ENCODE measurements around the gene SRD5A3. TPM values are rescaled to one million over a fixed set of nuclear protein-coding genes. Genes with fewer than 3 reads are reported as not detected.

SRD5A3 gene
- total and polyA plus RNA-seq, 7 experiments from 2014 or later: 1.9 to 10.6 (median 5.0) TPM

GRCh38 chr4:55365345-55365728 lies 19.3 kb downstream of the SRD5A3 start:
- Histone ChIP-seq H3K27ac (ENCODE audit: low read depth, low read length) (no peak overlapping the region), H3K9me3 (ENCODE audit: control insufficient read depth in 2 of 3, low read length in 3 of 3) (no peaks in the 10 kb centered on the region), H3K4me1 (ENCODE audit: control insufficient read depth in 2 of 2, insufficient read depth in 2 of 2, low read length in 2 of 2) (no peaks in the 10 kb centered on the region), H3K4me3 (ENCODE audit: low read length) (no peak overlapping the region), H3K27me3 (ENCODE audit: control insufficient read depth in 2 of 2, insufficient read depth in 2 of 2, low read length in 2 of 2) (no peaks in the 10 kb centered on the region), H3K36me3 (ENCODE audit: control insufficient read depth in 2 of 3, insufficient read depth in 3 of 3, low read length in 3 of 3) (no peaks in the 10 kb centered on the region)
- intact Hi-C loops (cut with micrococcal nuclease): no loop called here
- peaks cover 0 to 2% (median 0%) of the 10 kb centered on the region in 7 donors for H3K4me1 Mint-ChIP-seq
- CTCF ChIA-PET: interaction anchor here (1.1 kb wide), 1 partner anchor 15 kb away, joined by 3 read pairs; no protein-coding TSS in a partner anchor
- H3K36me3 Mint-ChIP-seq: peaks cover 0 to 17% (median 5%) of the 10 kb centered on the region in 5 donors
- H3K27me3 Mint-ChIP-seq: no peaks in the 10 kb centered on the region
- no peaks in the 10 kb centered on the region for H3K9me3 Mint-ChIP-seq
- POLR2A ChIA-PET: no interaction called here
- no peak overlapping the region for H3K27ac Mint-ChIP-seq
- ATAC-seq (no peak), DNase-seq (no peak)
- H3K4me3 Mint-ChIP-seq: no peak overlapping the region

GRCh38 chr4:55366621-55367020 lies 20.6 kb downstream of the SRD5A3 start:
- POLR2A ChIA-PET: no interaction called here
- intact Hi-C loops (cut with micrococcal nuclease): no loop called here
- no peak for ATAC-seq

GRCh38 chr4:55367084-55367722 lies 21.2 kb downstream of the SRD5A3 start:
- ChIA-PET POLR2A (no interaction called here), CTCF (interaction anchor here (0.6 kb wide), 1 partner anchor 354 kb away, joined by 3 read pairs; no protein-coding TSS in a partner anchor)
- Mint-ChIP-seq H3K27me3 (no peaks in the 10 kb centered on the region), H3K27ac (peak overlapping the region in 2 of 9 donors; percentile 8 to 21), H3K9me3 (no peaks in the 10 kb centered on the region), H3K36me3 (peaks cover 0 to 19% (median 5%) of the 10 kb centered on the region in 5 donors), H3K4me3 (no peak overlapping the region), H3K4me1 (no peaks in the 10 kb centered on the region)
- DNase-seq (no peak), ATAC-seq (no peak)
- H3K4me1 ChIP-seq (ENCODE audit: control insufficient read depth in 2 of 2, insufficient read depth in 2 of 2, low read length in 2 of 2): no peaks in the 10 kb centered on the region
- H3K27ac ChIP-seq (ENCODE audit: low read depth, low read length): no peak overlapping the region
- no peaks in the 10 kb centered on the region for H3K27me3 ChIP-seq (ENCODE audit: control insufficient read depth in 2 of 2, insufficient read depth in 2 of 2, low read length in 2 of 2)
- H3K36me3 ChIP-seq (ENCODE audit: control insufficient read depth in 2 of 3, insufficient read depth in 3 of 3, low read length in 3 of 3): no peaks in the 10 kb centered on the region
- H3K4me3 ChIP-seq (ENCODE audit: low read length): no peak overlapping the region
- intact Hi-C loops (cut with micrococcal nuclease): no loop called here
- no peaks in the 10 kb centered on the region for H3K9me3 ChIP-seq (ENCODE audit: control insufficient read depth in 2 of 3, low read length in 3 of 3)

More at GRCh38 chr4:55366621-55367020, 20.6 kb downstream of the SRD5A3 start:
- Mint-ChIP-seq H3K27ac (peak overlapping the region in 1 of 9 donors; percentile 21), H3K36me3 (peaks cover 0 to 19% (median 5%) of the 10 kb centered on the region in 5 donors), H3K9me3 (no peaks in the 10 kb centered on the region), H3K4me3 (no peak overlapping the region), H3K27me3 (no peaks in the 10 kb centered on the region), H3K4me1 (peaks cover 0 to 2% (median 0%) of the 10 kb centered on the region in 7 donors)
- Histone ChIP-seq H3K36me3 (ENCODE audit: control insufficient read depth in 2 of 3, insufficient read depth in 3 of 3, low read length in 3 of 3) (no peaks in the 10 kb centered on the region), H3K27ac (ENCODE audit: low read depth, low read length) (no peak overlapping the region), H3K4me3 (ENCODE audit: low read length) (no peak overlapping the region), H3K27me3 (ENCODE audit: control insufficient read depth in 2 of 2, insufficient read depth in 2 of 2, low read length in 2 of 2) (no peaks in the 10 kb centered on the region), H3K4me1 (ENCODE audit: control insufficient read depth in 2 of 2, insufficient read depth in 2 of 2, low read length in 2 of 2) (no peaks in the 10 kb centered on the region), H3K9me3 (ENCODE audit: control insufficient read depth in 2 of 3, low read length in 3 of 3) (no peaks in the 10 kb centered on the region)
- CTCF ChIA-PET: interaction anchor here (0.6 kb wide), 1 partner anchor 353 kb away, joined by 3 read pairs; no protein-coding TSS in a partner anchor
- no peak for DNase-seq

DNA sequence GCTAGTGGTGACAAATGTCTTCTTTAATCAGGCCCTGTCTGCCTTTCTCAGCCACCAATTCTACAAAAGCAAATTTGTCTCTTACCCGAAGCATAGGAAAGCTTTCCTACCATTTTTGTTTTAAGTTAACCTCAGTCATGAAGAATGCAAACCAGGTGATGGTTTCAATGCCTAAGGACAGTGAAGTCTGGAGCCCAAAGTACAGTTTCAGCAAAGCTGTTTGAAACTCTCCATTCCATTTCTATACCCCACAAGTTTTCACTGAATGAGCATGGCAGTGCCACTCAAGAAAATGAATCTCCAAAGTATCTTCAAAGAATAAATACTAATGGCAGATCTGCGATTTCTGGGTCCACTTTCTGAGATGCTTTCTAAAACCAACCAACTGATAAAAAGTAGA lies 23.9 kb downstream of the SRD5A3 start:
- no peaks in the 10 kb centered on the region for H3K27me3 ChIP-seq (ENCODE audit: control insufficient read depth in 2 of 2, insufficient read depth in 2 of 2, low read length in 2 of 2)
- CTCF ChIA-PET: no interaction called here

DNA sequence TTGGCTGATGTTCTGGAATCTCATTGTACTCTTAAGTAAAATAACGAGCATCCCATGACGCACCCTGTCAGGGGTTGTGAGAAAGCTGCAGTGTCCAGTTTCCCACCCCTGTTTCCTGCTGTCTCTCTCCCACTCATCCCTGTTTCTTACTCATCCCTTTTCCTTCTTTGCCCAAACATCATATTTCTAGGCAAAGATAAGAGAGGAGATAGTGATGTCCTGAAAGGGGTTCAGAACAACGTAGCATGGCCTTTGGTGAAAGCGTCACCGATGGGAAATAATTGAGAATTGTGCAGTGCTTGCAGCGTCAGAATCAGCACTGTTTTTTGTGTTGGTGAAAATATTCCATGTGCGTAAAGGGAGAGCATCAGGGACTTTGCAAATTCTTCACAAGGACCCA lies 26.2 kb downstream of the SRD5A3 start:
- no peaks in the 10 kb centered on the region for H3K4me1 ChIP-seq (ENCODE audit: control insufficient read depth in 2 of 2, insufficient read depth in 2 of 2, low read length in 2 of 2)
- H3K27me3 ChIP-seq (ENCODE audit: control insufficient read depth in 2 of 2, insufficient read depth in 2 of 2, low read length in 2 of 2): no peaks in the 10 kb centered on the region
- no peak overlapping the region for H3K27ac ChIP-seq (ENCODE audit: low read depth, low read length)
- no peak overlapping the region for H3K27ac Mint-ChIP-seq
- ChIA-PET CTCF (interaction anchor here (0.8 kb wide), 1 partner anchor 23 kb away, joined by 3 read pairs; no protein-coding TSS in a partner anchor), POLR2A (no interaction called here)
- H3K4me3 ChIP-seq (ENCODE audit: low read length): no peak overlapping the region
- no peaks in the 10 kb centered on the region for H3K4me1 Mint-ChIP-seq
- ATAC-seq (no peak), DNase-seq (no peak)
- H3K36me3 Mint-ChIP-seq: peaks cover 0 to 12% (median 5%) of the 10 kb centered on the region in 5 donors
- H3K36me3 ChIP-seq (ENCODE audit: control insufficient read depth in 2 of 3, insufficient read depth in 3 of 3, low read length in 3 of 3): no peaks in the 10 kb centered on the region
- no peak overlapping the region for H3K4me3 Mint-ChIP-seq
- H3K9me3 ChIP-seq (ENCODE audit: control insufficient read depth in 2 of 3, low read length in 3 of 3): no peaks in the 10 kb centered on the region
- intact Hi-C loops (cut with micrococcal nuclease): no loop called here
- H3K9me3 Mint-ChIP-seq: no peaks in the 10 kb centered on the region
- H3K27me3 Mint-ChIP-seq: no peaks in the 10 kb centered on the region

More for the DNA sequence above, 23.9 kb downstream of the SRD5A3 start:
- Mint-ChIP-seq H3K9me3 (no peaks in the 10 kb centered on the region), H3K27me3 (no peaks in the 10 kb centered on the region), H3K27ac (no peak overlapping the region), H3K4me3 (no peak overlapping the region), H3K4me1 (no peaks in the 10 kb centered on the region), H3K36me3 (peaks cover 0 to 15% (median 5%) of the 10 kb centered on the region in 5 donors)
- Histone ChIP-seq H3K4me1 (ENCODE audit: control insufficient read depth in 2 of 2, insufficient read depth in 2 of 2, low read length in 2 of 2) (no peaks in the 10 kb centered on the region), H3K9me3 (ENCODE audit: control insufficient read depth in 2 of 3, low read length in 3 of 3) (no peaks in the 10 kb centered on the region), H3K27ac (ENCODE audit: low read depth, low read length) (no peak overlapping the region), H3K36me3 (ENCODE audit: control insufficient read depth in 2 of 3, insufficient read depth in 3 of 3, low read length in 3 of 3) (no peaks in the 10 kb centered on the region), H3K4me3 (ENCODE audit: low read length) (no peak overlapping the region)
- POLR2A ChIA-PET: no interaction called here
- ATAC-seq (no peak), DNase-seq (no peak)
- intact Hi-C loops (cut with micrococcal nuclease): no loop called here

DNA sequence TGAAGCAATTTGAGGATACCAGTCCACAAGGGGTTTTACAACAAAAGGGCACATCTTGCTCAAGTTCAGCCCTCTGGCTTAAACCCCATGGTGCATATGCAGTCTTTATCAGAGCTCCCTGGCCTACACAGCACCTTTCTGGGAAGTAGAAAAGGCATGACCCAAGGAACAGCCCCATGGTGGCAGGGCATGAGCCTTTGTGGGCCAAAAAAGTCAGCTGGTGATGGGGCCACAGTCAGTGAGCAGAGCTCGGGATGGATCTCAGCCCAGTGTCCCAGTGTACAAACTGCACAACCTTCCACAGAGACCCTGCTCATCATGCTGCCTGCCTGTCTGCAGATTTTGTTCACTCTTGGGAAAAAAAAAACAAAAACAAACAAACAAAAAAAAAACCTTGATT lies 27.4 kb downstream of the SRD5A3 start:
- Mint-ChIP-seq H3K4me3 (no peak overlapping the region), H3K9me3 (no peaks in the 10 kb centered on the region), H3K36me3 (peaks cover 0 to 12% (median 5%) of the 10 kb centered on the region in 5 donors), H3K27me3 (no peaks in the 10 kb centered on the region), H3K4me1 (no peaks in the 10 kb centered on the region), H3K27ac (no peak overlapping the region)
- CTCF ChIA-PET: no interaction called here
- Histone ChIP-seq H3K9me3 (ENCODE audit: control insufficient read depth in 2 of 3, low read length in 3 of 3) (no peaks in the 10 kb centered on the region), H3K27ac (ENCODE audit: low read depth, low read length) (no peak overlapping the region), H3K36me3 (ENCODE audit: control insufficient read depth in 2 of 3, insufficient read depth in 3 of 3, low read length in 3 of 3) (no peaks in the 10 kb centered on the region), H3K4me3 (ENCODE audit: low read length) (no peak overlapping the region), H3K4me1 (ENCODE audit: control insufficient read depth in 2 of 2, insufficient read depth in 2 of 2, low read length in 2 of 2) (no peaks in the 10 kb centered on the region), H3K27me3 (ENCODE audit: control insufficient read depth in 2 of 2, insufficient read depth in 2 of 2, low read length in 2 of 2) (no peaks in the 10 kb centered on the region)
- intact Hi-C loops (cut with micrococcal nuclease): no loop called here
- ATAC-seq: no peak
- POLR2A ChIA-PET: no interaction called here
- DNase-seq: no peak

DNA sequence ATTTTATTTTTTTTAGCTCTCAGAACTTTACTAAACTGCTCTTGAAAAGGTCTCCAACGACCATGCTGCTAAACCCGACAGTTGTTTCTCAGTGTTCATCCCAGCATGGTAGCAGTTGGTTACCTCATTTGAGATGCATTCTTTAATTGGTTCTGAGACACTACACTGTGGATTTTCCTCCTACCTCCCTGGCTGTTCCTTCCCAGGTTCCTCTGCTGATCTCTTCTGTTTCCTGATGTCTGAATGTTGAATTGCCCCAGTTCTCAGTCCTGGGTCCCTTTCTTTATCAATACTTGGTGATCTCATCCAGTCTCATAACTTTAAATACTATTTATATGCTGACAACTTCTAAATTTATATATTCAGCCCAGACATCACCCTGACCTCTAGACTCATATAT lies 30.7 kb downstream of the SRD5A3 start:
- Mint-ChIP-seq H3K4me3 (no peak overlapping the region), H3K27ac (no peak overlapping the region), H3K9me3 (peaks cover 0 to 1% (median 0%) of the 10 kb centered on the region in 11 donors), H3K4me1 (no peaks in the 10 kb centered on the region), H3K27me3 (peaks cover 0 to 4% (median 0%) of the 10 kb centered on the region in 5 donors), H3K36me3 (no peaks in the 10 kb centered on the region)
- Histone ChIP-seq H3K27me3 (ENCODE audit: control insufficient read depth in 2 of 2, insufficient read depth in 2 of 2, low read length in 2 of 2) (no peaks in the 10 kb centered on the region), H3K4me1 (ENCODE audit: control insufficient read depth in 2 of 2, insufficient read depth in 2 of 2, low read length in 2 of 2) (no peaks in the 10 kb centered on the region), H3K4me3 (ENCODE audit: low read length) (no peak overlapping the region), H3K9me3 (ENCODE audit: control insufficient read depth in 2 of 3, low read length in 3 of 3) (no peaks in the 10 kb centered on the region), H3K27ac (ENCODE audit: low read depth, low read length) (no peak overlapping the region), H3K36me3 (ENCODE audit: control insufficient read depth in 2 of 3, insufficient read depth in 3 of 3, low read length in 3 of 3) (no peaks in the 10 kb centered on the region)
- CTCF ChIA-PET: no interaction called here
- intact Hi-C loops (cut with micrococcal nuclease): no loop called here
- DNase-seq (no peak), ATAC-seq (no peak)
- POLR2A ChIA-PET: interaction anchor here (0.5 to 0.6 kb wide), 2 partner anchors 63 to 67 kb away, joined by 3 read pairs; no protein-coding TSS in a partner anchor
